Adrenal gland (tissue), 12 donors: Measurements from ENCODE around the gene KNG1. TPM values are rescaled to one million over a fixed set of nuclear protein-coding genes. Genes with fewer than 3 reads are reported as not detected.
A peak's percentile ranks its signal among the peaks of the same experiment; 100 is the strongest.

Source experiments
- DNase-seq, 7 donors: peaks; one replicate each; pipeline ENCODE4 v3.0.0-alpha.2; 2019 to 2020
- H3K27ac ChIP-seq, 5 donors: fragments of 200-600 bp; sonication (generic) in 4 of 5; 1 replicate in 3 of 5; 2 replicates in 2 of 5; pipeline versions ENCODE4 v1.5.1 to v1.8.0; 2016 to 2020; ENCODE audit warnings: mild to moderate bottlenecking in 1 of 5
- H3K27me3 ChIP-seq: fragments of 200-600 bp; 2 replicates; pipeline ENCODE4 v1.8.0; 2021
- H3K36me3 ChIP-seq, 2 donors: fragments of 200-600 bp; replicated peaks in 1 of 2; 1 replicate in 1 of 2; 2 replicates in 1 of 2; pipeline versions ENCODE4 v1.5.1 to v1.8.0; 2018 to 2022
- H3K4me1 ChIP-seq, 2 donors: fragments of 200-600 bp; replicated peaks in 1 of 2; 1 replicate in 1 of 2; 2 replicates in 1 of 2; pipeline versions ENCODE4 v1.5.1 to v1.8.0; 2018 to 2021
- H3K4me3 ChIP-seq, 4 donors: fragments of 200-600 bp; sonication (generic) in 3 of 4; one replicate each; pipeline ENCODE4 v1.5.1; 2016 to 2018
- H3K9me3 ChIP-seq, 3 donors: fragments of 200-600 bp; sonication (generic) in 1 of 3; replicated peaks in 1 of 3; 1 replicate in 2 of 3; 2 replicates in 1 of 3; pipeline versions ENCODE4 v1.5.1 to v1.8.0; 2016 to 2021
- POLR2A ChIP-seq, 2 donors: fragments of 450-650 bp; IDR thresholded peaks; one replicate each; pipeline ENCODE4 v1.6.1; 2017; ENCODE audit warnings: antibody characterized with exemption in 2 of 2, mild to moderate bottlenecking in 2 of 2, moderate library complexity in 1 of 2
- WGBS, 4 donors: extraction: QIAGEN DNeasy Blood & Tissue Kit in 2 of 4; methylation state at CpG; one replicate each; pipeline versions ENCODE4 v1.1.5 to v1.1.7; 2013 to 2017; 5-methylcytosine and 5-hydroxymethylcytosine counted together
- intact Hi-C, 2 donors: fragments of 100-400 bp; cut with DNase I; formaldehyde crosslinking; loops; one replicate each; pipeline versions ENCODE4 v1.14.1 to v1.15.0; 2022 to 2023
- polyA plus RNA-seq, 3 donors: library from polyadenylated mRNA; stranded (reverse); fragments of 200-250 nt in 2 of 3; fragments of 350-450 nt in 1 of 3; fragmentation: Illumina TruSeq in 1 of 3; extraction: RNeasy Lipid Tissue Mini Kit (QIAGEN cat#74804) in 1 of 3; gene quantifications; one replicate each; pipeline ENCODE4 v1.2.3, GENCODE V29; 2013 to 2014
- total RNA-seq, 9 donors: library from RNA; depleted of rRNA in 4 of 9; stranded (reverse); fragments of >200 nt in 4 of 9; fragments of 120-200 nt in 1 of 9; fragmentation: NEBNext Ultra II Directional in 1 of 9; extraction: Animal tissue kit (Norgen Biotek cat#: 25700) in 1 of 9; gene quantifications; one replicate each; pipeline versions ENCODE4 v1.1.0 to v1.2.4, GENCODE V29; 2013 to 2023
- TF ChIP-seq, protein P1 (sequence below), 6 experiments: fragments of 450-650 bp in 4 of 6; fragments of 200-600 bp in 2 of 6; sonication (generic) in 1 of 6; IDR thresholded peaks; 1 replicate in 5 of 6; 2 replicates in 1 of 6; pipeline versions ENCODE4 v1.5.1 to v1.8.0; 2016 to 2021; ENCODE audit warnings: antibody characterized with exemption in 6 of 6, mild to moderate bottlenecking in 2 of 6, moderate library complexity in 1 of 6
- donor health status: healthy with polysubstance abuse.
- donor health status: Bipolar disorder and iron deficiency.
- donor health status: DM: yes; HTN: yes; CAD: no.
- donor health status: DM: no; HTN: no; CAD: no.
- donor health status: DM: no; HTN: no; CAD: no.
- donor health status: DM: yes; HTN: yes; CAD: no.

KNG1 gene
- total and polyA plus RNA-seq, 12 donors: 0.16 to 0.38 (median 0.26) TPM; not detected in 8

DNA sequence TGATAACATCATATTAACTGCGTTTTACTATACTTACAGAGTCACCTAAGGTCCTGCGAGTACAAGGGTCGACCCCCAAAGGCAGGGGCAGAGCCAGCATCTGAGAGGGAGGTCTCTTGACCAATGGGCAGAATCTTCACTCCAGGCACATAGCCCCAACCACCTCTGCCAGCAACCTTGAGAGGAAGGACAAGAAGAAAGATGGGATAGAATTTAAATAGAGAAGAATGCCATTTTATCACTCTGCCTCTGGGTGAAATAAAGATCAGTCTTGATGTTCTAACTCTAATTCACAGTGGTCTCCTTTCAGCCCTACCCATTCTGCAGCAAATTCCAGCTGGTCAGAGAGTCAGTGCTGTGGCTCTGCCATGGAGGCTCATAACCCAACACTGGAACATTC lies 26.5 kb downstream of the KNG1 start:
- no peak overlapping the region for H3K4me3 ChIP-seq
- 57 to 67% (median 64%) methylated on average over 3 of the region's 3 CpGs for WGBS, 4 donors
- no peaks in the 10 kb centered on the region for H3K27me3 ChIP-seq
- no peaks in the 10 kb centered on the region for H3K4me1 ChIP-seq
- intact Hi-C loops: no loop called here
- H3K9me3 ChIP-seq: no peaks in the 10 kb centered on the region
- no peak for DNase-seq
- no peak overlapping the region for H3K27ac ChIP-seq
- no peak for TF ChIP-seq POLR2A (IDR thresholded peaks at IDR 0.05)
- TF ChIP-seq, protein P1, sequence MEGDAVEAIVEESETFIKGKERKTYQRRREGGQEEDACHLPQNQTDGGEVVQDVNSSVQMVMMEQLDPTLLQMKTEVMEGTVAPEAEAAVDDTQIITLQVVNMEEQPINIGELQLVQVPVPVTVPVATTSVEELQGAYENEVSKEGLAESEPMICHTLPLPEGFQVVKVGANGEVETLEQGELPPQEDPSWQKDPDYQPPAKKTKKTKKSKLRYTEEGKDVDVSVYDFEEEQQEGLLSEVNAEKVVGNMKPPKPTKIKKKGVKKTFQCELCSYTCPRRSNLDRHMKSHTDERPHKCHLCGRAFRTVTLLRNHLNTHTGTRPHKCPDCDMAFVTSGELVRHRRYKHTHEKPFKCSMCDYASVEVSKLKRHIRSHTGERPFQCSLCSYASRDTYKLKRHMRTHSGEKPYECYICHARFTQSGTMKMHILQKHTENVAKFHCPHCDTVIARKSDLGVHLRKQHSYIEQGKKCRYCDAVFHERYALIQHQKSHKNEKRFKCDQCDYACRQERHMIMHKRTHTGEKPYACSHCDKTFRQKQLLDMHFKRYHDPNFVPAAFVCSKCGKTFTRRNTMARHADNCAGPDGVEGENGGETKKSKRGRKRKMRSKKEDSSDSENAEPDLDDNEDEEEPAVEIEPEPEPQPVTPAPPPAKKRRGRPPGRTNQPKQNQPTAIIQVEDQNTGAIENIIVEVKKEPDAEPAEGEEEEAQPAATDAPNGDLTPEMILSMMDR (IDR thresholded peaks at IDR 0.05): no peak
- no peaks in the 10 kb centered on the region for H3K36me3 ChIP-seq

DNA sequence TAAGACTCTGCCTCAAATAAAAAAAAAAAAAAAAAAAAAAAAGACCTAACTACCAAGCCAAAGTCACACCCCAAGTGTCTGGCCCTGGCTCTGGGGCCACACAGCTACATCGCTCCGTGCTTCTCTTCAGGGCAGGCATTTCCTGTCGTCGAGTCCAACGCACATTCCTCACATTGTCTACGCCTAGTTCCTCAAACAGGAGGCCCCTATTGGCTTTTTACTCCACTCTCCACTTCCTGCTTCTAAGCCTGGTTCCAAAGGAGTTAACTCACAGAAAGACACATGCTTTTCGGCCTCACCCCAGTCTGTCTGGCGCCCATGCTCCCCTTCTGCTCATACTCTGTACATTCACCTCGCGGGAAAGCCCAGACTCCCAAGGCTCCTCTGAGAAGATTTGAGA lies 28.8 kb downstream of the KNG1 start:
- Histone ChIP-seq H3K4me3 (no peak overlapping the region), H3K36me3 (no peaks in the 10 kb centered on the region), H3K27ac (peak overlapping the region in 1 of 5 donors; percentile 14), H3K9me3 (no peaks in the 10 kb centered on the region), H3K4me1 (no peaks in the 10 kb centered on the region), H3K27me3 (no peaks in the 10 kb centered on the region)
- intact Hi-C loops: no loop called here
- TF ChIP-seq, protein P1 (IDR thresholded peaks at IDR 0.05): no peak
- no peak for TF ChIP-seq POLR2A (IDR thresholded peaks at IDR 0.05)
- 33 to 37% (median 36%) methylated on average over 9 to 10 of the region's 10 CpGs for WGBS, 4 donors
- DNase-seq: peak in 6 of 7 donors; percentile 19 to 64 (median 32)

DNA sequence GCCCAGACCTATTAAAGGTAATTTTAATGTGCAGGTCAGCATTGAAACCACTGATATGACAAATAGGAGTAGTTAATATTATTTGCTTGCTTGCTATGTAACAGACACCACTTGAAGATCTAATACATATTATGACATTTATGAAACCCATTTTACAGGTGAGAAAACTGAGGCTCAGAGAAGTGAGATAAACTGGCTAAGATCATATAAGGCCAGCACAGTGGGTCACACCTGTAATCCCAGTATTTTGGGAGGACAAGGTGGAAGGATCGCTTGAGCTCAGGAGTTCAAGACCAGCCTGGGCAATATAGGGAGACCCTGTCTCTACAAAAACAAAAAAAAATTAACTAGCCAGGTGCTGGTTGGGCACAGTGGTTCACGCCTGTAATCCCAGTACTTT lies 33.2 kb downstream of the KNG1 start:
- intact Hi-C loops: no loop called here
- no peak for TF ChIP-seq POLR2A (IDR thresholded peaks at IDR 0.05)
- TF ChIP-seq, protein P1 (IDR thresholded peaks at IDR 0.05): no peak
- WGBS, 4 donors: 77 to 89% (median 85%) methylated on average over 2 of the region's 2 CpGs
- Histone ChIP-seq H3K27ac (no peak overlapping the region), H3K4me1 (peaks cover 0 to 5% of the 10 kb centered on the region in 2 donors), H3K9me3 (no peaks in the 10 kb centered on the region), H3K36me3 (no peaks in the 10 kb centered on the region), H3K4me3 (no peak overlapping the region), H3K27me3 (no peaks in the 10 kb centered on the region)
- DNase-seq: no peak

DNA sequence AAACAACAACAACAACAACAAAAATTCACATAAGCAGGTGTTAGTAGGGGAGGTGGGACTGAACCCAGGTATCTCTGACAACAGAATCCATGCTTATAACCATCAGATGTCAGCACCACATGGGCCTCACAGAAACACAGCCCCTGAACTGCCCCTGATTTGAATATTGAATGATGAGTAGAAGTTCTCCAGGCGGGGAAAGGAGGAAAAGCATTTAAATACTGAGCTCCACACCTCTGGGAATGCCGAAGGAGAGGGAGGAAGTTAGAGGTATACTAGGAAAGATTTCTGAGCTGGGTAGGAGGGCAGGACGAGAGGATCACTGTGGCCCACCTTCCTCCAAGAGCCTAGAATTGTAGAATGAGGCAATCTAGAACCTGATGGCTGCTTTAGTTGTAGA lies 34.3 kb downstream of the KNG1 start:
- Histone ChIP-seq H3K27me3 (no peaks in the 10 kb centered on the region), H3K4me3 (no peak overlapping the region), H3K9me3 (no peaks in the 10 kb centered on the region), H3K4me1 (peaks cover 0 to 5% of the 10 kb centered on the region in 2 donors), H3K36me3 (no peaks in the 10 kb centered on the region), H3K27ac (no peak overlapping the region)
- WGBS, 4 donors: 49 to 81% (median 71%) methylated on average over 3 of the region's 3 CpGs
- DNase-seq: no peak
- TF ChIP-seq, protein P1 (IDR thresholded peaks at IDR 0.05): no peak
- TF ChIP-seq POLR2A (IDR thresholded peaks at IDR 0.05): no peak
- intact Hi-C loops: no loop called here
